MM.1S (cell line): ENCODE measurements around the gene ESYT1.

Experiments used
- CTCF ChIP-seq: fragments of 300-600 bp; sonication (generic); IDR thresholded peaks from 2 replicates; pipeline ENCODE4 v1.5.1; 2016; ENCODE audit warnings: antibody characterized with exemption, low read length, mixed read lengths
- EZH2 ChIP-seq: fragments of 300-600 bp; sonication (generic); optimal IDR thresholded peaks from 2 replicates; pipeline ENCODE3; 2017; ENCODE audit warnings: low read depth, mild to moderate bottlenecking, antibody characterized with exemption, low read length, mixed read lengths
- EZH2phosphoT487 ChIP-seq: fragments of 300-600 bp; sonication (generic); IDR thresholded peaks from 2 replicates; pipeline ENCODE4 v1.6.1; 2018; ENCODE audit warnings: antibody characterized with exemption, low read length

DNA sequence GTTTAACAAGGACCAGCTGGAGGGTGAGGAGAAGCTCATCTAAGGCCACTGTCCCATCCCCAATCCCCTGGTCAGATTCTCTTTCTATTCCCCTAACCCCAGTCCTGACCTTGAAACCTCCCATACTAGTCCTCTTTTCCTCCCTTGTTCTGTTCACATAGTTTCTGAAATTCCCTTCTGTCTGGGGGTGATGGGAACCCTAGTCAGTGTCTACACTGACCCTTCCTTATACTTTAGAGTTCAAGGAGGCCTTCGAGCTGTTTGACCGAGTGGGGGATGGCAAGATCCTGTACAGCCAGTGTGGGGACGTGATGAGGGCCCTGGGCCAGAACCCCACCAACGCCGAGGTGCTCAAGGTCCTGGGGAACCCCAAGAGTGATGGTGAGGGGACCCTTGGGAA lies 26.8 kb downstream of the ESYT1 start:
- TF ChIP-seq CTCF (no peak), EZH2 (no peak), EZH2phosphoT487 (no peak)
